ENCODE data around the gene NTN1.
"Not testable (repeated sequence)": the region's sequence is repeated elsewhere in the genome, so short reads cannot be mapped to it uniquely, and the experiment has no call there.

NTN1 gene

GRCh38 chr17:9021158-9021991 is at the start of gene NTN1:
TSS of gene NTN1 (plus strand) at chr17:9021510. CDS start at chr17:9022374, 864 bp downstream.
- H3K27me3 ChIP-seq, result peaks cover 87 to 99% (median 96%) of the 10 kb centered on the region in 11 experiments
- peak within 1 kb of the TSS; percentile 58 to 77 (median 69); a peak in 21 of 22 replicates for H3K9ac ChIP-seq
- peaks cover 0 to 39% (median 20%) of the 10 kb centered on the region in 11 experiments; a peak in 17 of 22 replicates for H4K20me1 ChIP-seq
- H3K36me3 ChIP-seq, result no peaks in the 10 kb centered on the region
- H3K27ac ChIP-seq, result peak within 1 kb of the TSS in 3 of 11 experiments; percentile 4 to 16 (median 11); a peak in 3 of 22 replicates
- peak within 1 kb of the TSS; percentile 69 to 84 (median 75) for H3K4me3 ChIP-seq
- peaks cover 15 to 36% (median 25%) of the 10 kb centered on the region in 10 experiments; a peak in 19 of 20 replicates for H3K4me1 ChIP-seq
- TF ChIP-seq Cebpa-rat (IDR thresholded peaks at IDR 0.05), result no peak
- peaks cover 0 to 11% (median 8%) of the 10 kb centered on the region in 11 experiments; a peak in 13 of 22 replicates for H3K9me3 ChIP-seq (replicated peaks in 1 of 11)
- H3K4me2 ChIP-seq, result peak within 1 kb of the TSS; percentile 91 to 100 (median 99)

GRCh38 chr17:8975091-8975725 is 46.1 kb upstream of the NTN1 start:
- H3K4me3 ChIP-seq, result no peak overlapping the region
- no peaks in the 10 kb centered on the region for H3K36me3 ChIP-seq
- H3K27ac ChIP-seq, result no peak overlapping the region
- no peak overlapping the region for H3K9ac ChIP-seq
- TF ChIP-seq Cebpa-rat (IDR thresholded peaks at IDR 0.05), result no peak
- H3K4me2 ChIP-seq, result no peak overlapping the region
- H3K27me3 ChIP-seq, result no peaks in the 10 kb centered on the region
- H4K20me1 ChIP-seq, result no peaks in the 10 kb centered on the region
- H3K9me3 ChIP-seq (replicated peaks in 1 of 11), result peaks cover 0 to 13% (median 6%) of the 10 kb centered on the region in 11 experiments; a peak in 11 of 22 replicates
- H3K4me1 ChIP-seq, result no peaks in the 10 kb centered on the region

DNA sequence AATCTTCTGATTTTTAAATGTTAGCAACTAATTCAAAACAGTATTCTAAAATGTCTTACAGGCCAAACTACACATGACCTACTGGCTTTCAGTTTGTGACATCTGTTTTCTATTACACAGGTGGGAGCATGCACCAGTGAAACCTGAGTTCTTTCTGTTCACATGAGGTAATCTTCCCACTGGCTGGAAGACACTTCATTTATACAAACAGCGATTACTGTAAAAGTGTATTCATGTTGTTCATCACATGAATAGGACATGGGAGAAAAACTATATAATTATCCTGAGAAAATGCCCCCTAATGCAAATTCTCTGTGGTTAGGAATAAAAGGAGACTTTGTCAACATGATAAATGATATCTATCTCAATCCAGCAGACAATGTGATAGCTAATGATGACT is 44.7 kb upstream of the NTN1 start:
- Histone ChIP-seq H3K9ac (no peak overlapping the region), H3K36me3 (no peaks in the 10 kb centered on the region), H3K27ac (no peak overlapping the region), H3K9me3 (replicated peaks in 1 of 11) (peaks cover 0 to 5% (median 0%) of the 10 kb centered on the region in 11 experiments; a peak in 6 of 22 replicates), H3K4me2 (no peak overlapping the region), H3K4me1 (no peaks in the 10 kb centered on the region), H4K20me1 (no peaks in the 10 kb centered on the region), H3K4me3 (no peak overlapping the region), H3K27me3 (no peaks in the 10 kb centered on the region)
- no peak for TF ChIP-seq Cebpa-rat (IDR thresholded peaks at IDR 0.05)

DNA sequence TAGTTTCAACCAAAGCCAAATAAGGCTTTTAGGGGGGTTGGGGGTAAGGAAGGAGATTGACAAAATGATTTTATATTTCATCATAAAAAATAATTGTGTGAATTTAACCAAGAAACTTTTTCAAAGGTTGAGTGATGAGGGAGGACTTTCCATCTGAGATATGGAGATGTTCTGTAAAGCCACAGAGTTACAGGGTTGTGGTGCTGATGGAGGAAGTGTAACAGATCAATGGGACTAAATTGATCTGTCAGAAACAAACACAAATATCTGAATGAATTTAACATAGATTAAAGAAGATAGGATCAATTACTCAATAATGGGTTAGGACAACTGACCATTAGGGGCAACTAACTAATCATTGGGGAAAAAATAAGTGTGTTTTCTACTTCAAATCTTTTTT is 41.6 kb upstream of the NTN1 start:
- no peaks in the 10 kb centered on the region for H3K36me3 ChIP-seq
- H3K9ac ChIP-seq, result no peak overlapping the region
- H4K20me1 ChIP-seq, result no peaks in the 10 kb centered on the region
- H3K4me3 ChIP-seq, result no peak overlapping the region
- peaks cover 0 to 5% (median 0%) of the 10 kb centered on the region in 10 experiments; a peak in 5 of 20 replicates for H3K4me1 ChIP-seq
- TF ChIP-seq Cebpa-rat (IDR thresholded peaks at IDR 0.05), result no peak
- H3K4me2 ChIP-seq, result no peak overlapping the region
- no peak overlapping the region for H3K27ac ChIP-seq
- peaks cover 0 to 5% (median 2%) of the 10 kb centered on the region in 11 experiments; a peak in 12 of 22 replicates for H3K9me3 ChIP-seq (replicated peaks in 1 of 11)
- no peaks in the 10 kb centered on the region for H3K27me3 ChIP-seq

GRCh38 chr17:8981443-8981842 is 39.9 kb upstream of the NTN1 start:
- no peak overlapping the region for H3K9ac ChIP-seq
- no peak overlapping the region for H3K4me3 ChIP-seq
- no peak for TF ChIP-seq Cebpa-rat (IDR thresholded peaks at IDR 0.05)
- H3K36me3 ChIP-seq, result no peaks in the 10 kb centered on the region
- H3K9me3 ChIP-seq (replicated peaks in 1 of 11), result peaks cover 5 to 18% (median 11%) of the 10 kb centered on the region in 11 experiments; a peak in 20 of 22 replicates
- peaks cover 10 to 20% (median 12%) of the 10 kb centered on the region in 10 experiments for H3K4me1 ChIP-seq
- no peaks in the 10 kb centered on the region for H4K20me1 ChIP-seq
- no peaks in the 10 kb centered on the region for H3K27me3 ChIP-seq
- H3K27ac ChIP-seq, result no peak overlapping the region
- no peak overlapping the region for H3K4me2 ChIP-seq

GRCh38 chr17:8984225-8984624 is 37.1 kb upstream of the NTN1 start:
- not testable (repeated sequence) for H4K20me1 ChIP-seq, H3K36me3 ChIP-seq, H3K4me3 ChIP-seq, H3K27ac ChIP-seq, H3K9ac ChIP-seq, H3K4me2 ChIP-seq, H3K27me3 ChIP-seq
- Histone ChIP-seq H3K9me3 (replicated peaks in 1 of 11) (peaks cover 15 to 35% (median 31%) of the 10 kb centered on the region in 11 experiments), H3K4me1 (peaks cover 10 to 20% (median 12%) of the 10 kb centered on the region in 10 experiments)

GRCh38 chr17:8985054-8985701 is 36.1 kb upstream of the NTN1 start:
- peak overlapping the region in 1 of 11 experiments; percentile 3; a peak in 1 of 22 replicates for H3K27ac ChIP-seq
- H3K27me3 ChIP-seq, result no peaks in the 10 kb centered on the region
- H3K9me3 ChIP-seq (replicated peaks in 1 of 11), result peaks cover 15 to 35% (median 31%) of the 10 kb centered on the region in 11 experiments
- H3K4me3 ChIP-seq, result no peak overlapping the region
- H3K36me3 ChIP-seq, result no peaks in the 10 kb centered on the region
- H3K4me2 ChIP-seq, result peak overlapping the region; percentile 13 to 58 (median 41); a peak in 18 of 22 replicates
- no peak overlapping the region for H3K9ac ChIP-seq
- peaks cover 10 to 22% (median 17%) of the 10 kb centered on the region in 10 experiments for H3K4me1 ChIP-seq
- no peaks in the 10 kb centered on the region for H4K20me1 ChIP-seq
- no peak for TF ChIP-seq Cebpa-rat (IDR thresholded peaks at IDR 0.05)

- Histone ChIP-seq H3K27me3 (no peaks in the 10 kb centered on the region), H3K9me3 (replicated peaks in 1 of 11) (peaks cover 15 to 39% (median 31%) of the 10 kb centered on the region in 11 experiments), H3K4me1 (peaks cover 10 to 22% (median 17%) of the 10 kb centered on the region in 10 experiments), H3K4me3 (no peak overlapping the region), H3K4me2 (peak overlapping the region; percentile 13 to 58 (median 41); a peak in 17 of 22 replicates), H3K27ac (no peak overlapping the region), H4K20me1 (no peaks in the 10 kb centered on the region), H3K9ac (no peak overlapping the region), H3K36me3 (no peaks in the 10 kb centered on the region)
- TF ChIP-seq Cebpa-rat (IDR thresholded peaks at IDR 0.05), result no peak
These were observed 35.0 kb upstream of the NTN1 start for GRCh38 chr17:8986295-8986694.

DNA sequence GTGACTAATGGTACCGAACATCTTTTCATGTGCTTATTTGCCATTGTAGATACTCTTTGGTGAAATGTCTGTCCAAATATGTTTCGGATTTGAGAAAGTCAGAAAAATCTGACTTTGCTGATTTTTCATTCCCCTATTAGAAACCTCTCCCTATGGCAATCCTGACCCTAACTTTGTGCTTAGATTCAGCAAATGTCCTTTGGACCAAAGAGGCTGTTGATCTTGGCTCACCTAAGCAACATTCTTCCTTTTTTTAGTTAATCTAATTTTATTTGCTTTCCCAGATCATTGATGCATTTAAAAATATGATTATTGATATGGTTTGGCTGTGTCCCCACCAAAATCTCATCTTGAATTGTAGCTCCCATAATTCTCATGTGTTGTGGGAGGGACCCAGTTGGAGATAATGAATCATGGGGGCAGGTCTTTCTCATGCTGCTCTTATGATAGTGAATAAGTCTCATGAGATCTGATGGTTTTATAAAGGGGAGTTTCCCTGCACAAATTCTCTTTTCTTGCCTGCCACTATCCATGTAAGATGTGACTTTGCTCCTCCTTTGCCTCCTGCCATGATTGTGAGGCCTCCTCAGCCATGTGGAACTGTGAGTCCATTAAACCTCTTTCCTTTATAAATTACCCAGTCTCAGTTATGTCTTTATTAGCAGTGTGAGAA is 32.9 kb upstream of the NTN1 start:
- not testable (repeated sequence) for H3K36me3 ChIP-seq, H3K27me3 ChIP-seq, H3K27ac ChIP-seq, H3K4me2 ChIP-seq, H4K20me1 ChIP-seq, H3K4me3 ChIP-seq, H3K9ac ChIP-seq
- Histone ChIP-seq H3K9me3 (replicated peaks in 1 of 11) (peaks cover 15 to 39% (median 31%) of the 10 kb centered on the region in 11 experiments), H3K4me1 (peaks cover 15 to 24% (median 18%) of the 10 kb centered on the region in 10 experiments)
